ENCODE results near the gene GSE1. TPM values are rescaled to one million over a fixed set of nuclear protein-coding genes. Genes with fewer than 3 reads are reported as not detected.
A peak's percentile ranks its signal among the peaks of the same experiment; 100 is the strongest.

GSE1 gene
- total and polyA plus RNA-seq, 2 of the 13 experiments (the other 11 are each of a cell fraction or from before 2014, with no cell fraction given), result 16.1 to 31.2 TPM

DNA sequence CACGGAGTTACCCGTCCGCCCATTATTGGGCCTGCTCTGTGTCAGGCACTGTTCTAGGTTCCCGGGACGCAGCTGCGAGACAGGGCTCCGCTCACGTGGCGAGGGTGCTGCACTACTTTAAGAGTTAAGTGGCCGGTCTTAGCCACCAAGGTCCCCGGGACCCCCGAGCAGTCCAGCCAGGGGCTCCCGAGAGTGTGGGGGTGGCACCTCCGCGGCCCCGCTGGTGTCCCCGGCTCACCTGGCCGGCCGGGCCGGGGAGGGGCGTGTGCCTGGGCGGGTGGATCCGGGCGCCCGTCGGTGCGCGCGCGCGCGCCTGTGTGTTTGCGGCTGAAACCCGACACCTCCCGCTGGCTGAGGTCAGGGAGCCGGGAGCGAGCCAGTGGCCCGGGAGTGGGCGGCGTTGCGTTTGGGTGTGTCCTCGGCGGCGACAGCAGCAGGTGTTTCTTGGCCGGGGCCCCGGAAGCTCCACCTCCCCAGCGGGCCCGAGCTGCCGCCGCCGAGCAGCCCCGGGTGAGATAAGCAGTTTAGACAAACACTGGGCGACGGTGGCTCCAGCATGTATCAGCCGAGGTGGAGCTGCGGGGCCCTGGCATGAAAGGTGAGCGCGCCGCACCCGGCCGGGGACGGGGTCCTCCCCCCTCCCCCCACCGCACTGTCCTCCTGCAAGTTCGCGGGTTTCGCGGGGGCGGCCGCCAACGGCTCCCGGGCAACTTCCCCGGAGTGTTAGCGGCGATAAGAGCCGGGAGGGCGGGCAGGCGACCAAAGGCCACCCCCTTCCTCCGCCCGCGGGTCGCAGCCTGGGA, at the start of gene GSE1 (continued):
- TF ChIP-seq, protein P1, sequence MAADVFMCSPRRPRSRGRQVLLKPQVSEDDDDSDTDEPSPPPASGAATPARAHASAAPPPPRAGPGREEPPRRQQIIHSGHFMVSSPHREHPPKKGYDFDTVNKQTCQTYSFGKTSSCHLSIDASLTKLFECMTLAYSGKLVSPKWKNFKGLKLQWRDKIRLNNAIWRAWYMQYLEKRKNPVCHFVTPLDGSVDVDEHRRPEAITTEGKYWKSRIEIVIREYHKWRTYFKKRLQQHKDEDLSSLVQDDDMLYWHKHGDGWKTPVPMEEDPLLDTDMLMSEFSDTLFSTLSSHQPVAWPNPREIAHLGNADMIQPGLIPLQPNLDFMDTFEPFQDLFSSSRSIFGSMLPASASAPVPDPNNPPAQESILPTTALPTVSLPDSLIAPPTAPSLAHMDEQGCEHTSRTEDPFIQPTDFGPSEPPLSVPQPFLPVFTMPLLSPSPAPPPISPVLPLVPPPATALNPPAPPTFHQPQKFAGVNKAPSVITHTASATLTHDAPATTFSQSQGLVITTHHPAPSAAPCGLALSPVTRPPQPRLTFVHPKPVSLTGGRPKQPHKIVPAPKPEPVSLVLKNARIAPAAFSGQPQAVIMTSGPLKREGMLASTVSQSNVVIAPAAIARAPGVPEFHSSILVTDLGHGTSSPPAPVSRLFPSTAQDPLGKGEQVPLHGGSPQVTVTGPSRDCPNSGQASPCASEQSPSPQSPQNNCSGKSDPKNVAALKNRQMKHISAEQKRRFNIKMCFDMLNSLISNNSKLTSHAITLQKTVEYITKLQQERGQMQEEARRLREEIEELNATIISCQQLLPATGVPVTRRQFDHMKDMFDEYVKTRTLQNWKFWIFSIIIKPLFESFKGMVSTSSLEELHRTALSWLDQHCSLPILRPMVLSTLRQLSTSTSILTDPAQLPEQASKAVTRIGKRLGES (CRISPR knock-in tag; IDR thresholded peaks at IDR 0.05; ENCODE audit: borderline replicate concordance), result 0 out of 2 replicates have a peak, but pooled peaks have one; percentile 7
- TF ChIP-seq SMARCE1 (IDR thresholded peaks at IDR 0.05; ENCODE audit: borderline replicate concordance), result no peak
- 0 out of 2 replicates have a peak, but pooled peaks have one; percentile 29 for TF ChIP-seq ZFP36L1 (CRISPR knock-in tag; IDR thresholded peaks at IDR 0.05)
- TF ChIP-seq, protein P2, sequence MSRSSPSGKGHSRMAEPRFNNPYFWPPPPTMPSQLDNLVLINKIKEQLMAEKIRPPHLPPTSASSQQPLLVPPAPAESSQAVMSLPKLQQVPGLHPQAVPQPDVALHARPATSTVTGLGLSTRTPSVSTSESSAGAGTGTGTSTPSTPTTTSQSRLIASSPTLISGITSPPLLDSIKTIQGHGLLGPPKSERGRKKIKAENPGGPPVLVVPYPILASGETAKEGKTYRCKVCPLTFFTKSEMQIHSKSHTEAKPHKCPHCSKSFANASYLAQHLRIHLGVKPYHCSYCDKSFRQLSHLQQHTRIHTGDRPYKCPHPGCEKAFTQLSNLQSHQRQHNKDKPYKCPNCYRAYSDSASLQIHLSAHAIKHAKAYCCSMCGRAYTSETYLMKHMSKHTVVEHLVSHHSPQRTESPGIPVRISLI (CRISPR knock-in tag; IDR thresholded peaks at IDR 0.05; ENCODE audit: borderline replicate concordance), result no peak; the same call in 1 of the 2 replicates
- TF ChIP-seq ZNF776 (CRISPR knock-in tag; IDR thresholded peaks at IDR 0.05), result no peak
- TF ChIP-seq, protein P3, sequence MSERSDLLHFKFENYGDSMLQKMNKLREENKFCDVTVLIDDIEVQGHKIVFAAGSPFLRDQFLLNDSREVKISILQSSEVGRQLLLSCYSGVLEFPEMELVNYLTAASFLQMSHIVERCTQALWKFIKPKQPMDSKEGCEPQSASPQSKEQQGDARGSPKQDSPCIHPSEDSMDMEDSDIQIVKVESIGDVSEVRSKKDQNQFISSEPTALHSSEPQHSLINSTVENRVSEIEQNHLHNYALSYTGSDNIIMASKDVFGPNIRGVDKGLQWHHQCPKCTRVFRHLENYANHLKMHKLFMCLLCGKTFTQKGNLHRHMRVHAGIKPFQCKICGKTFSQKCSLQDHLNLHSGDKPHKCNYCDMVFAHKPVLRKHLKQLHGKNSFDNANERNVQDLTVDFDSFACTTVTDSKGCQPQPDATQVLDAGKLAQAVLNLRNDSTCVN (CRISPR knock-in tag; IDR thresholded peaks at IDR 0.05; ENCODE audit: borderline replicate concordance), result peak; percentile 55; the same call in 1 of the 2 replicates
- TF ChIP-seq, protein P4, sequence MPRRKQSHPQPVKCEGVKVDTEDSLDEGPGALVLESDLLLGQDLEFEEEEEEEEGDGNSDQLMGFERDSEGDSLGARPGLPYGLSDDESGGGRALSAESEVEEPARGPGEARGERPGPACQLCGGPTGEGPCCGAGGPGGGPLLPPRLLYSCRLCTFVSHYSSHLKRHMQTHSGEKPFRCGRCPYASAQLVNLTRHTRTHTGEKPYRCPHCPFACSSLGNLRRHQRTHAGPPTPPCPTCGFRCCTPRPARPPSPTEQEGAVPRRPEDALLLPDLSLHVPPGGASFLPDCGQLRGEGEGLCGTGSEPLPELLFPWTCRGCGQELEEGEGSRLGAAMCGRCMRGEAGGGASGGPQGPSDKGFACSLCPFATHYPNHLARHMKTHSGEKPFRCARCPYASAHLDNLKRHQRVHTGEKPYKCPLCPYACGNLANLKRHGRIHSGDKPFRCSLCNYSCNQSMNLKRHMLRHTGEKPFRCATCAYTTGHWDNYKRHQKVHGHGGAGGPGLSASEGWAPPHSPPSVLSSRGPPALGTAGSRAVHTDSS (CRISPR knock-in tag; conservative IDR thresholded peaks at IDR 0.05), result no peak
- TF ChIP-seq NR2F1 (CRISPR knock-in tag; IDR thresholded peaks at IDR 0.05), result peak; percentile 41 to 64; a peak in 3 of 4 replicates
- TF ChIP-seq CCDC6 (CRISPR knock-in tag; IDR thresholded peaks at IDR 0.05), result no peak; the same call in none of the 2 replicates
- TF ChIP-seq RXRA (CRISPR knock-in tag; IDR thresholded peaks at IDR 0.05), result peak; percentile 84
- no peak for TF ChIP-seq SOX13 (IDR thresholded peaks at IDR 0.05)
- TF ChIP-seq SOX13 (CRISPR knock-in tag; conservative IDR thresholded peaks at IDR 0.05 in 1 of 2, IDR thresholded peaks at IDR 0.05 in 1 of 2), result peak in 1 of 2 experiments; percentile 71; a peak in 2 of 4 replicates
- TF ChIP-seq ARNTL (CRISPR knock-in tag; IDR thresholded peaks at IDR 0.05), result peak; percentile 73
- no peak for TF ChIP-seq NKX3-1 (CRISPR knock-in tag; IDR thresholded peaks at IDR 0.05)
- TF ChIP-seq, protein P5, sequence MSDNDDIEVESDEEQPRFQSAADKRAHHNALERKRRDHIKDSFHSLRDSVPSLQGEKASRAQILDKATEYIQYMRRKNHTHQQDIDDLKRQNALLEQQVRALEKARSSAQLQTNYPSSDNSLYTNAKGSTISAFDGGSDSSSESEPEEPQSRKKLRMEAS (IDR thresholded peaks at IDR 0.05), result peak; percentile 84; the same call in 1 of the 2 replicates
- peak; percentile 46; the same call in 1 of the 2 replicates for TF ChIP-seq MED13 (CRISPR knock-in tag; IDR thresholded peaks at IDR 0.05)
- TF ChIP-seq, protein P6, sequence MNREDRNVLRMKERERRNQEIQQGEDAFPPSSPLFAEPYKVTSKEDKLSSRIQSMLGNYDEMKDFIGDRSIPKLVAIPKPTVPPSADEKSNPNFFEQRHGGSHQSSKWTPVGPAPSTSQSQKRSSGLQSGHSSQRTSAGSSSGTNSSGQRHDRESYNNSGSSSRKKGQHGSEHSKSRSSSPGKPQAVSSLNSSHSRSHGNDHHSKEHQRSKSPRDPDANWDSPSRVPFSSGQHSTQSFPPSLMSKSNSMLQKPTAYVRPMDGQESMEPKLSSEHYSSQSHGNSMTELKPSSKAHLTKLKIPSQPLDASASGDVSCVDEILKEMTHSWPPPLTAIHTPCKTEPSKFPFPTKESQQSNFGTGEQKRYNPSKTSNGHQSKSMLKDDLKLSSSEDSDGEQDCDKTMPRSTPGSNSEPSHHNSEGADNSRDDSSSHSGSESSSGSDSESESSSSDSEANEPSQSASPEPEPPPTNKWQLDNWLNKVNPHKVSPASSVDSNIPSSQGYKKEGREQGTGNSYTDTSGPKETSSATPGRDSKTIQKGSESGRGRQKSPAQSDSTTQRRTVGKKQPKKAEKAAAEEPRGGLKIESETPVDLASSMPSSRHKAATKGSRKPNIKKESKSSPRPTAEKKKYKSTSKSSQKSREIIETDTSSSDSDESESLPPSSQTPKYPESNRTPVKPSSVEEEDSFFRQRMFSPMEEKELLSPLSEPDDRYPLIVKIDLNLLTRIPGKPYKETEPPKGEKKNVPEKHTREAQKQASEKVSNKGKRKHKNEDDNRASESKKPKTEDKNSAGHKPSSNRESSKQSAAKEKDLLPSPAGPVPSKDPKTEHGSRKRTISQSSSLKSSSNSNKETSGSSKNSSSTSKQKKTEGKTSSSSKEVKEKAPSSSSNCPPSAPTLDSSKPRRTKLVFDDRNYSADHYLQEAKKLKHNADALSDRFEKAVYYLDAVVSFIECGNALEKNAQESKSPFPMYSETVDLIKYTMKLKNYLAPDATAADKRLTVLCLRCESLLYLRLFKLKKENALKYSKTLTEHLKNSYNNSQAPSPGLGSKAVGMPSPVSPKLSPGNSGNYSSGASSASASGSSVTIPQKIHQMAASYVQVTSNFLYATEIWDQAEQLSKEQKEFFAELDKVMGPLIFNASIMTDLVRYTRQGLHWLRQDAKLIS (CRISPR knock-in tag; IDR thresholded peaks at IDR 0.05), result no peak; the same call in 1 of the 2 replicates
